Measurements from ENCODE around the gene SPHK1.

SPHK1 gene

DNA sequence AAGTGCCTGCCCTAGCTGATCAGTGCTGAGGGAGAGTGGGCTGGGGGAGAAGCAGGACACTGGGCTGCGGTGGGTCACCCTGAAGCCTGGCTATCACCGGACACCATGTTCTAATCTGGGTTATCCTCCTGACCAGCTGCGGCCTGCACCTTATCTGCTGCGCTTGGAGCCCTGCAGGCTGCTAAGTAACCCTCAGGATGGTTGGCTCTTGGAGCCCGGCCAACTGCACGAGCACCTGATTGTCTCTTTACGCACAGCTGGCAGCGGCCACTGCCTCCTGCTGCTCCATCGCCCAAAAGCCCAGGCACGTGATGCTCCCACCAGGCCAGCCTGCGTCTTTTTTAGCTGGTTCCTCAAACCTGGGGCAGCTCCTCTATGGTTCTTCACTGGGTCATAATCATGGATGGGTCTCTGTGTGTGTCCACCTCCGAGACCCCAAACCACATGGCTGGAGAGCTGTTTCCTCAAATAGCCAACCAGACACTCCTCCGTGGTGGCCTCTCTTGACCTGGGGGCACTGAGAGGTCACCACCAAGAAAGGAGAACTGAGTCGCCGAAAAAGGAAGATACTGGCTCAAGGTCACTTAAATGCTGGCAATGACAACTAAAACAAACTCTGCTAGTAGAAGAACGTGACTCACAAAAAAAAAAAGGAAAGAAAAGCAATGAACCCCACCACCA lies 21.7 kb downstream of the SPHK1 start:
- no peak for DNase-seq (ENCODE audit: low read depth in 1 of 2, low spot score in 1 of 2)

- DNase-seq (ENCODE audit: low read depth in 1 of 2, low spot score in 1 of 2), result no peak
Measured at GRCh38 chr17:76407509-76407908, 23.1 kb downstream of the SPHK1 start.

DNA sequence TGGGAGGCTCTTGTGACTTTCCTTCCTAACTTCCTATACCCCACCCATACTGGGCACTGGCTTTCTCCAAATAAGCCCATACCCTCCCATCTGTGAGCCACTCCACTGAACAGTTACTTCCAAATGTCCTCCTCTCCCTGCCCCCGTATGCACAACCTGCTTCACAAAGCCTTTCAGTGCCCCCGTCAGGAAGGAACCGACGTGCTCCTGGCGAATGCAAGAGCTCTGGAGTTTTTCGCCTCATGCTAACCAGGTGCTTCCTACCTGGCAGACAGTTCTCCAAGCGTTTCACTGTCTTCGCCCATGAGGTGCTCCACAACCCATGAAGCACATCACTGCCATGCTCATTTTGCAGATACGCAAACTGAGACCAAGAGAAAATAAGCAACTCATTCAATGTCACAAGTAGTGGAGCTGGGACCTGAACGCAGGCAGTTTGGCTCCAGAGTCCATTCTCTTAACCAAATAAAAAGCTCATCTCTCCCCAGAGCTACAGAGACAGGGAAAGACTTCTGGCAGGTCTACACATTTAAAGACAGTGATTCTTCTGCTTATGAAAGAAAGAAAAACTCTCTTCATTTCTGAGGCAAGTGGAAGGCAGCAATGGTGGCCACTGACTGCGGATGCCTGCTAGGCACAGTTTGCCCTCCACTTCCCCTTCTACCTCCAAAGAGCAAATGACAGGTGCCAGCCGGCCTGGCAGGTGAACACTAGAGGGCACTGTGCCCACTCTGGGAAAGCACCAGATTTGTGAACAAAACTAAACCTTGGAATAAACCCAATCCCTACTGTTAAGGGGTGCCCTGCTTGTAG lies 23.8 kb downstream of the SPHK1 start:
- peak; percentile 49 to 57 for DNase-seq (ENCODE audit: low read depth in 1 of 2, low spot score in 1 of 2)

GRCh38 chr17:76410328-76410965 lies 26.0 kb downstream of the SPHK1 start:
- DNase-seq (ENCODE audit: low read depth in 1 of 2, low spot score in 1 of 2), result no peak

GRCh38 chr17:76411247-76411646 lies 26.8 kb downstream of the SPHK1 start:
- no peak for DNase-seq (ENCODE audit: low read depth in 1 of 2, low spot score in 1 of 2)

GRCh38 chr17:76414334-76415295 lies 30.2 kb downstream of the SPHK1 start:
- no peak for DNase-seq (ENCODE audit: low read depth in 1 of 2, low spot score in 1 of 2)

DNA sequence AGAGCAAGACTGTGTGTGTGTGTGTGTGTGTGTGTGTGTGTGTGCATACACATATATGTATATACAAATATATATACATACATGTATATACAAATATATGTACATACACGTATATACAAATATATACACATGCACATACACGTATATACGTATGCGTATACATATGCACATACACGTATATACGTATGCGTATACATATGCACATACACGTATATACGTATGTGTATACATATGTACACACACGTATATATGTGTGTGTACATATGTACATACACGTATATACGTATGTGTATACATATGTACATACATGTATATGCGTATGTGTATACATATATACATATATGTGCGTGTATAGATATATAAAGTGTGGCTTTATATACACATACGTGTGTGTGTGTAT lies 31.4 kb downstream of the SPHK1 start:
- DNase-seq (ENCODE audit: low read depth in 1 of 2, low spot score in 1 of 2), result no peak

DNA sequence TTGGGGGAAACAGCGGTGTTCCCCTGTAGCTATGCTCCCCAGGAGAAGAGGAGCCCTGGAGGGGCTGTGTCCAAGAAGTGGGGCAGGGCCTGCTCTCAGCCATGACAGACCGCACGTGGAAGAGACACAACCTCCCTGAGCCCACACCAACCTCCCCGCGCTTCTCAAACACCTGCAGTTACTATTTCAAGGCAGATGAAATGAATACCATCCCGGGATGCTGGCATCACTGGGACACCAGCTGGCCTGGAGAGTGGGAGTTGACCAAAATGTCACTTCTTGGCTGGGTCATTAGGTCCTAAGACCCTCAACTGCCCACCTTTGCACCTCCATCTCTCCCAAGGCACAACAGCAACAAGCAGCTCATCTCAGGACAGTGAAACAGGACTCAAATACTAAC lies 32.0 kb downstream of the SPHK1 start:
- DNase-seq (ENCODE audit: low read depth in 1 of 2, low spot score in 1 of 2), result no peak

DNA sequence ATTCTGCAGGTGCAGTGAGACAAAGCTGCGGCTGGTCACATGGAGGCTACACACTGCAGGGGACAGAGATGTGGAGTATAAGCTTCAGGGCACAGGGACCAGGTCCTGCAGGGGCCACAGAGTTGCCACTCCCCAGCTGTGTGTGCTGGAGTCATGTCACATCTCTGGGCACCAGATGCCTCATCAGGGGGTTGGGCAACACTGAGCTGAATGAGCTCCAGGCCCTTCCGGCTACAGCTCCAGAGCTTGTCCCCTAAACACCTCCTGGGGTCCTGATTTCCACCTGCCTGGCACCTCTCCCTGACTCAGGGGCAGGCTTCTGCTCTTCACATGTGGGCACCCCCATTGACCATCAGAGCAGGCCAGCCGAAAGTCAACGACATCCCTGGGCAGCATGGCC lies 32.5 kb downstream of the SPHK1 start:
- DNase-seq (ENCODE audit: low read depth in 1 of 2, low spot score in 1 of 2), result no peak

GRCh38 chr17:76417499-76418143 lies 33.2 kb downstream of the SPHK1 start:
- no peak for DNase-seq (ENCODE audit: low read depth in 1 of 2, low spot score in 1 of 2)

DNA sequence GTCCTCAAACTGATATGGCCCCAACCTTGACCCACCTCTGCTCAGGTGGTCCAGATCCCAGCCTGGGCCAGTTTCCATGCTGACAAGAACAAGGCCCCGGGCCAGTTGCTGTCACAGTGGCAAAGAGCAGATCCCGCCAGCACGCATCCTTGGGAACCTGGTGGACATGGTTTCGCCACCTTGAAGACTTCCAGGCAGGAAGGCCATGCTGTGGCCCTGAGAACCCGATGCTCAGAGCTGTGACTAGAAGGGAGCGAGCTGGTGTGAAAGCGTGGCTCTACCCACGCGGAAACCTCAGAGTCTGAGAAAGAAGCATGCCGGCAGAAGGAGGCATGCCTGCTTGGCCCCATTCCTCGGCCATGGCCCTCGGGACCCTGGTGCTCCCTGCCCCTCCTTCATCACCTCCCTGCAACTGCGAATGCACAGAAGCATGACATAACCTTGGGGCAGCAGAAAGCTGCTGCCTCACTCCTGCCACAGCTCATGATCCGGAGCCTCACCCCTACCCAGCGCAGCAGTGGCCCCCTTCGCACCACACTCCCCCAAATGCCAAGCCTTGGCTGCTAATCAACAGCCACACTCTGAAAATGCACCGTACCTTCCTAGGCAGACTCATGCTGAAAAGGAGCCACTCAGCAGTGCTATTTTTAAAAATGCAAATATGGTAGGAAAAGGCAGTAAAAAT lies 35.3 kb downstream of the SPHK1 start:
- no peak for DNase-seq (ENCODE audit: low read depth in 1 of 2, low spot score in 1 of 2)

DNA sequence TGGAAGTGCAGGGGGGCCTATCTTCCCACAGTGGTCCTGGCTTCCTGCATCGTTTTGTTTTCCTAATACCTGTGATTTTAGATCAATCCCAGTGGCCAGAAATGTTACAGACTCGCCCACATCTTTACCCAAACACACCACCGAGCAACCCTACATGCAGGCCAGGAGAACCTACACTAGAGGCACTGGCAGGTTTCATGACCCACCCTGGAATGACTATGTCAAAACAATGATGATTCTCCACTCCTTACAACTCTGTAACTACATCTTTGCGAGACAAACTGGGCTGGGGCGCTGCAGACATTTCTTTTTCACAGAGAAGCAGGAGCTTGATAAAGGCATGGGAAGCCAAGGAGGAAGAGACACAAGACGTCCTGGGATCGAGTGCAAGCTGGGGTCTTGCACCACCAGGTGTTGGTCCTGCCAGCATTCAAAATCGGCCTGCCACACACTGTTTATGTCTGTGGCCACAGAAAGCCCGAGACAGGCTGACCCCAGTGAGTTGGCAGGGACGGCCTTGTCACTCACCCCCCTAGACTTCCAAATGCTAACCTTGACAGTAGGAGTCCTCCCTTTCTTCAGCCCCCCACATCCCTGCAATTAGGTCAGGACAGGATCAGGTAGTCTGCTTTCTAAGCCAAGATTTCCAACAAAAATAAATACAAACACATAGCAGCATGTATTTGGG lies 36.1 kb downstream of the SPHK1 start:
- DNase-seq (ENCODE audit: low read depth in 1 of 2, low spot score in 1 of 2), result no peak

GRCh38 chr17:76421044-76421407 lies 36.6 kb downstream of the SPHK1 start:
- DNase-seq (ENCODE audit: low read depth in 1 of 2, low spot score in 1 of 2), result no peak

DNA sequence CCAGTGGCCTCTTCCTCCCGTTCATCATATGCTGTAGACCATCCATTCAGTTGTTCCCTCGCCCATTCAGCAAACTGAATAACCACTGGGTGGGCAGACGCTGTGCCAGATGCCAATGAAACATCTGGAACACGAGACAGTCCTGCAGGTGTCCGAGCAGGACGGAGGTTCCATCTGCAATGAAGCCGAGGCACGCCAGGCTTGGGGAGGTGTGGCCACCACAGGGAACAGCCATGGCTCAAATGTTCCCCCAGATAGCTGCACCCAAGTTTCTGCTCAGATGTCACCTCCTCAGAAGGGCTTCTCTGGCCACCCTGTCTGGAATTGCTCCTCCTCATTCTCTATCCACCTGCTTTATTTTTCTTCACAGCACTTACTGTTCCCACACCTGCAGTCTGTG lies 38.0 kb downstream of the SPHK1 start:
- no peak for DNase-seq (ENCODE audit: low read depth in 1 of 2, low spot score in 1 of 2)

DNA sequence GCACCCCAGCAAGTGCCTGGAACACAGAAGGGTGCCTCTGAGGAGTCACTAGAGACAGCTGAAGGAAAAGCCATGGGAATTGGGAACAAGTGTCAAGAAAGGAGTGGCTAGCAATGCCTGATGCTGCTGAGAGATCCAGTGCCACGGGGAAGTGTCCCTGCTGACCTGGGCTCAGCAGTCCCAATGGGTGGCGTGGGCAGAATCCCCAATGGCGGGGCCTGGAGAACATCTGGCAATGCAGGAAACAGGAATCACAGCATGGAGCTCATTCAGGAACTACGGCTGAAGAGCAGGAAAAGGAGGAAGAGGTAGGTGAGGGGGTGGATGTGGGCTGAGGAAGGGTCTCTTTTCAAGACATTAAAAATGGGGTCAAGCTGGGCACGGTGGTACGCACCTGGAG lies 38.5 kb downstream of the SPHK1 start:
- DNase-seq (ENCODE audit: low read depth in 1 of 2, low spot score in 1 of 2), result no peak

GRCh38 chr17:76426853-76427252 lies 42.4 kb downstream of the SPHK1 start:
- DNase-seq (ENCODE audit: low read depth in 1 of 2, low spot score in 1 of 2), result no peak

DNA sequence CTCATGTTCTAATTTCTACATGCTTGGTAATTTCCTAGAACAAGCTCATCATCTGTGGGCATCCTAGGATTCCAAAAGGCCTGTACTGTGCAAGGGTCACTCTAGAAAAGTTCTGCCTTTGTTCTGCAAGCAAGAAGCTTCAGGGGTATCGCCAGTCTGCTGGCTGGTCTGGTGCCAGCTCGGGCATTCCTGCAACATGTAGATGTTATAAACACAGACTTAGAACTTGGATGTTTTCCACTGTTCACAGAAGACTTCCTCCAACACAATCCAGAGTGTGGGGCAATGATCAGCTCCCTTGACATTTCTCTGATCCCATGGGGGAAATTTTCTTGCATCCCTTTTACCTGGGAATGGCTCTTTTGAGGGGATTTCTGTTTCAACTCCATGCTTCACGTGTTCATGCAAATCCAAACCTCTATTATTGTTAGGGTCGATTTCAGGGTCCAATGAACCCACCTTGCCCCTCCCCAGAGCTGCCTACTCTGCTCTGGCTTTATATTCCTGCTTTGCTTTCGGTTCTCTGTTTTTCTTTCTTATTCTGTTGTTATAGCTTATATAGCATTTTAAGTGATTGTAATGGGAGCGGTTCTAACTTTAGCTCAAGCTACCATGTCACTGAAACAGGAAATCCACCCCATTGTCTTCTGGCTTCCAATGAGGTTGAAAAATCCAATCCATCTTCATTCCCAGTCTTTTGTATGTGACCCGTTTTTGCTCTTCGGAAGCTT lies 43.3 kb downstream of the SPHK1 start:
- DNase-seq (ENCODE audit: low read depth in 1 of 2, low spot score in 1 of 2), result no peak

DNA sequence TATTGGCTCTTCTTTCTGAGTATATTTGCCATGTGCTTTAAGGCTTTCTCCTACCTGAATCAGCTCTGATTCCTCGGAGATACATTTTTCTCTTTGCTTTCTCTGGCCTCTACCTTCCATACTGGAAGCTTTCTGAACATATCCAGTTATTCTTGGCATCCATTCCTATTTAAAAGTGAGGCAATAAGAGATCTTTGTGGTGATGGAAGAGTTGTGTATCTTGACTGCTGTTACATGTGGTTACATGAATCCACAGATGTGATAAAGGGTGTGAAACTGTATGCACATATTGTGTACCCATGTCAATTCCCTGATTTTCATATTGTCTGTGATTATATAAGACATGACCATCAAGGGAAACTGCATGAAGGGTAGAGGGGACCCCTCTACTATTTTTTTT lies 44.1 kb downstream of the SPHK1 start:
- DNase-seq (ENCODE audit: low read depth in 1 of 2, low spot score in 1 of 2), result no peak

GRCh38 chr17:76431509-76431908 lies 47.1 kb downstream of the SPHK1 start:
- no peak for DNase-seq (ENCODE audit: low read depth in 1 of 2, low spot score in 1 of 2)

Data from activated T-helper 1 cell treated with anti-CD3 and anti-CD28 coated beads, Interleukin-2, amount 50 U/mL, for 16 hours (primary cell).